Measurements from ENCODE around the gene MEP1B.

The MEP1B gene

DNA sequence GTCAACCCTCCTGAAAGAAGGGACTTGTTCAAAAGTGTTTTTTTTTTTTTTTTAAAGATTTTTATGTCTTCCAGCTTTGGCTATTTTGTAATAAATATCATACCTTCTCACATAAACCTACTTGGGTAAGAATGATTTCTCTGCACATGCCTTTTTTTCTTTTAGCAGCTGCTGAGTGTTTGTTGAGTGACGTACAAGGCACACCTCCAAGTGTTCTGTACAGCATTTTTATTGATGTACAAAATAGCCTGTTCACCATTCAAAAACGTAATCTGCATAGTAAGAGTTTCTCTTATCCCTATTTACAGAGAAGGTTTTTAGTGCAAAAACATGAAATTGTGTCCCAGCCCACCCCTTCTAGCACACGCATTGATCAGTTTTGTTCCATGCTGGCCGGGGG is 77.6 kb downstream of the MEP1B start:
- DNase-seq (ENCODE audit: low spot score), result no peak
